HS-5 (cell line): ENCODE measurements around the gene SLC39A10.
A peak's percentile ranks its signal among the peaks of the same experiment; 100 is the strongest.
"Not testable (repeated sequence)": the region's sequence is repeated elsewhere in the genome, so short reads cannot be mapped to it uniquely, and the experiment has no call there.

Experiments used
- DNase-seq: peaks from one replicate; pipeline ENCODE4 v3.0.0-alpha.2; 2012; ENCODE audit warnings: low read depth

The SLC39A10 gene

GRCh38 chr2:195672674-195673073 lies 15.6 kb downstream of the SLC39A10 start:
- DNase-seq: no peak

GRCh38 chr2:195674491-195675221 lies 17.6 kb downstream of the SLC39A10 start:
- DNase-seq: no peak

DNA sequence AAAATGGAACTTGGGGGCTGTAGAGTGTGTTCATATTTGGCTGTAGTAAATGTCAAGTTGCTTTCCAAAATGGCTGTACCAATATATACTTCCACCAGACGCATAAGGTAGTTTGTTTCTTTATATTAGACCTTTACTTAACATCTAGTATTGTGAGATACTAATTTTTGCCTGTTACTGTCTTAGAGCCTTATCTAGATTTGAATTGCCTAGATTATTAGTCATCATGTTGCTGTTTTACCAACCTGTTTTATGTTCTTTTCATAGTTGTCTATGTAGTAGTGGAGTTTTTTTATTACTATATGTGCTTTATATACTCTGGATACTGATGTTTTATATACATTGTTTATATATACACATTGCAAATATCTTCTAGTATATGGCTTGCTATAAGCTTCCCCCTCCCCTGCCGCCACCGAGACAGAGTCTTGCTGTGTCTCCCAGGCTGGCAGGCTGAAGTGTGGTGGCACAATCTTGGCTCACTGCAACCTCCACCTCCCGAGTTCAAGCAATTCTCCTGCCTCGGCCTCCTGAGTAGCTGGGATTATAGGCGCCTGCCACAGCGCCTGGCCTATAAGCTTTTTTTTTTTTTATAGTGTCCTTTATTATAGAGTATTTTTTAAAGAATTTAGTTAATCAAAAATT lies 18.9 kb downstream of the SLC39A10 start:
- no peak for DNase-seq

DNA sequence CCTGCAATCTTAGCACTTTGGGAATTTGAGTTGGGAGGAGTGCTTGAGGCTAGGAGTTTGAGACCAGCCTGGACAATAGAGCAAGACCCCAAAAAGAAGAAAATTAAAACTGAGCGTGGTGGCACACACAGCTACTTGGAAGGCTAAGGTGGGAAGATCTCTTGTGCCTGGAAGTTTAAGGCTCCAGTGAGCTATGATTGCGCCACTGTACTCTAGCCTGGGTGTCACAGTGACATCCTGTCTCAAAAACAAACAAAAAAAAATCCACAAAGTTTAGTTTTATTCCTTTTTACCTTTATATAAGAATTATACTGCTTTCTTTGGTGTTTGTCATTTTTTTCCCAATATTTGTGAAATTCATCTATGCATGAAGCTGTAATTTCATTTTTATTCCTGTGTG lies 20.3 kb downstream of the SLC39A10 start:
- DNase-seq: no peak

GRCh38 chr2:195677884-195678283 lies 20.9 kb downstream of the SLC39A10 start:
- no peak for DNase-seq

- no peak for DNase-seq
Measured at GRCh38 chr2:195682077-195682476, 25.1 kb downstream of the SLC39A10 start.

DNA sequence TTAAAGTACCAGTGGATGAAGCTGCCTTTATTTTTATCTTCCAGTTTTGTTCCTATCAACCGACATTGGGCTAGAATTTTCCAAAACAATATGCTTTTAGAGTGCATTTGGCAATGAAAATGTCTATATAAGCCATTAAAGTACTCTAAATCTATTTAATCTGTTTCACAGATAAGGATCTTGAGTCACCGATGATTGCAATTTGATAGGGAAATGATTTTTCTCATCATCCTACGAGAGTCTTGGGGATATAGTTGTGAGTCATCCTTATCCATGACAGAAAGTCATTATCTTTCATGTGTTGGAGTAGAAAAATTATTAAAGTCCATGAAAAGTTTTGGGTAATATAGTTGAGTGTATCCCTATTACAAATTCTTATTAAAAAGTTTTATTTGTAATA lies 26.1 kb downstream of the SLC39A10 start:
- no peak for DNase-seq

GRCh38 chr2:195686564-195686963 lies 29.5 kb downstream of the SLC39A10 start:
- DNase-seq: no peak

- no peak for DNase-seq
Measured at GRCh38 chr2:195687320-195688086, 30.5 kb downstream of the SLC39A10 start.

DNA sequence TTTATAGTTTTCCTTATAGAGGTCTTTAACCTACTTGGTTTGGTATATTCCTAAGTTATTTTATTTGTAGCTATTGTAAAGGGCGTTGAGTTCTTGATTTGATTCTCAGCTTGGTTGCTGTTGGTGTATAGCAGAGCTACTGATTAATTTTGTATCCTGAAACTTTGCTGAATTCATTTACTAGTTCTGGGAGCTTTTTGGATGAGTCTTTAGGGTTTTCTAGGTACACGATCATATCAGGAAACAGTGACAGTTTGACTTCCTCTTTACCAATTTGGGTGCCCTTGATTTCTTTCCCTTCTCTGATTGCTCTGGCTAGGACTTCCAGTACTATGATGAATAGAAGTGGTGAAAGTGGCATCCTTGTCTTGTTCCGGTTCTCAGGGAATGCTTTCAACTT lies 35.5 kb downstream of the SLC39A10 start:
- not testable (repeated sequence) for DNase-seq

- no peak for DNase-seq
Measured at GRCh38 chr2:195694553-195694952, 37.5 kb downstream of the SLC39A10 start.

GRCh38 chr2:195695002-195695631 lies 38.1 kb downstream of the SLC39A10 start:
- no peak for DNase-seq

DNA sequence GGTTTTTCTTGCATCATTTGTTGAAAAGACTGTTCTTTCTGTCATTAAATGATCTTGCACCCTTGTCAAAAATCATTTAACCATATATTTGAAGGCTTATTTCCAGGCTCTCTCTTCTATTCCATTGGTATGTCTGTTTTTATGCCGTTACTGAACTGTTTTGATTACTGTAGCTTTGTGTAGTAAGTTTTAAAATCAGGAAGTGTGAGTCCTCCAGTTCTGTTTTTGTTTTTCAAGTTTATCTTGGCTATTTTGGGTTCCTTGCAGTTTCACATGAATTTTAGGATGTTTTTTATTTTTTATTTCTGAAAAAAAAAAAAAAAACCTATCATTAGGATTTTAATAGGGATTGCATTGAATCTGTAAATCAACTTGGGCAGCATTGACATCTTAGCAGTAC lies 39.0 kb downstream of the SLC39A10 start:
- no peak for DNase-seq

- no peak for DNase-seq
Measured at GRCh38 chr2:195697681-195698220, 40.7 kb downstream of the SLC39A10 start.

- no peak for DNase-seq
Measured at GRCh38 chr2:195700480-195700879, 43.5 kb downstream of the SLC39A10 start.

DNA sequence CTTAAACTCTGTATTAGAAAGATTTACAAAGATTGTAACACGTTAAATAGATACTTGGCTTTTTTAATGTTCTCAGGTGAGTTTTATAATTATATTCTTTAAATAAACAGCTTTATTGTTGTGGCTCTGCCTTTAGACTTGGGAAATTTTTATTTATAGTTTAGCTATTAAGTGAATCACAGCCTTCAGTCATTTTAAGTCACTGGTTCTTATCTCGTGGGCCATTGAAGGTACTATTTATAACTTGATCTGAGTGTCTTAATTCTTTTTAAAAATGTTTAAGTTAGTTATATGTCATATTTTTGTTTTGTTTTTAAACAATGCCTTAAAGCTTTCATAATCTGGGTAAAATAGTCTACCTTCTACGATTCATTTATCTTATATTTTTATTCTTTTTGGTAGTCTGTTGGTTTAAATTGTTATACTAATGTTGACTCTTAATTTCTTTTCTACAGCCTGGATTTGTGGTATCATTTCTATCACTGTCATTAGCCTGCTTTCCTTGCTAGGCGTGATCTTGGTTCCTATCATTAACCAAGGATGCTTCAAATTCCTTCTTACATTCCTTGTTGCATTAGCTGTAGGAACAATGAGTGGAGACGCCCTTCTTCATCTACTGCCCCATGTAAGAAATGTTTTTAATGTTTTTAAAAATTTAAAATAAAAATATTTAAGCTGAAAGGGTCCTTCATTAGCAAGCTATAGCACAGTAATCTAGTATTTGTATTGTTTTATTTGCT lies 49.3 kb downstream of the SLC39A10 start:
- DNase-seq: no peak

GRCh38 chr2:195709901-195710806 lies 53.1 kb downstream of the SLC39A10 start:
- peak; percentile 13 for DNase-seq

DNA sequence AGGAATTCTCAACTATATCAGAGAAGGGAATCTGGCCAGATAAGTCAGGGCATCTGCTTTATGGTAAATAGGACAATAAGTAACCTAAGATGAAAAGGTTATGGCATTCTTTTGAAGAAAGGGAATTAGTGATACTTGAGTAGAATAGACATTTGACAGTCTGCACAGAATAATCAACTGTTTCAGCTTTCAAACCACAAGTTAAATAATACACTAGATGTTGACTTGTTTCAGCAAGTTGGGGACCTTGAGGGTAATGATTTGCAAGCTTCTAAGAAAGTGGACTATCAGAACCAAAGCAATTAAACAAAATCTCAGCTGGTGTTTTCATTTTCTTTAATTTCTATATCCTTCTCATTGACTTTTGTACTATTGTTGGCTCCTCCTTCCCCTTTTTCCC lies 54.5 kb downstream of the SLC39A10 start:
- DNase-seq: no peak

DNA sequence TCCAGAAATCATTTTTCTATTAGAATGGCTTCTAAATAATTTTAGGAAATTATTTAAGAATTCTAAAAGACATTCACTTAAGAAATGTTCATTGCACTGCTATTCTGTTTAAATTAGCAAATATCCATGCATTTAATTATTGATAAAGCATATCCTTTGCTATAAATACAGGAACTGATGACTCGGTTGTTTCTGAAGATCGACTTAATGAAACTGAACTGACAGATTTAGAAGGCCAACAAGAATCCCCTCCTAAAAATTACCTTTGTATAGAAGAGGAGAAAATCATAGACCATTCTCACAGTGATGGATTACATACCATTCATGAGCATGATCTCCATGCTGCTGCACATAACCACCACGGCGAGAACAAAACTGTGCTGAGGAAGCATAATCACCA lies 59.4 kb downstream of the SLC39A10 start:
- DNase-seq: no peak

DNA sequence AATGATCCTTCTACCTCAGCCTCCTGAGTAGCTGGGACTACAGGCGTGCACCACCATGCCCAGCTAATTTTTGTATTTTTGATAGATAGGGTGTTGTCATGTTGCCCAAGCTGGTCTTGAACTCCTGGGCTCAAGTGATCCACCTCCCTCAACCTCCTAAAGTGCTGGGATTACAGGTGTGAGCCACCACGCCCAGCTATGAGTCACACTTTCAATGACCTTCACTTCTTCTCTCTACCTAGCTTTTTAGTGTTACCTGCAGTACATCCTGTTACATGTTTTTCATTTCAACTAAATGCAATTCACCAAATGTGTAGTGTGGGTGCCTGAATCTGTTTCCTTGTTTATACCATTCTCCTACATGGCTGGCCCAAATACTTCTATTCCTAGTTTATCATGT lies 64.0 kb downstream of the SLC39A10 start:
- DNase-seq: no peak

DNA sequence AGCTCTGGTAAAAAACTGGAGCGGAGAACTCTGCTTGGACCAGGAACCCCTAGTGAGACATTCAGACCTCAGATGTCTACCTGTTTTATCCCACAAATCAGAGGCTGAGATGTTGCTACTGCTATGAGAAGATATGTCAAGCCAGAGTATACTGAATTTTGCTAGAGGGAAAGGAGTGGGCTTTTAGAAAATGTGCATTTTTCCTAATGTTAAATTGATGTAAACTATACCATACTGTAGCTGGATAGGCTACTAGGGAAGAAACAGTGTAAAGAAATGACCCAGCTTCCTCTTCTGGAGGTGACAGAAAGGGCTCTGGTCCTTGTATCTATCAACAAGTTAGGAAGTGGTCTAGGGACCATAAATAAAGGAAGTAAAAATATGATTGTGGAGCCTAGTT lies 65.0 kb downstream of the SLC39A10 start:
- no peak for DNase-seq
